Neural cell (in vitro differentiated cells): ENCODE results near the gene ADGRD1. TPM values are rescaled to one million over a fixed set of nuclear protein-coding genes. Genes with fewer than 3 reads are reported as not detected.
"Not testable (repeated sequence)": the region's sequence is repeated elsewhere in the genome, so short reads cannot be mapped to it uniquely, and the experiment has no call there.

Source experiments
- H2AFZ ChIP-seq: fragments of 200-600, 300-800 bp; sonication (generic), shearing (Covaris generic); 2 replicates; pipeline ENCODE4 v1.6.0; 2014; ENCODE audit warnings: low read depth, mild to moderate bottlenecking, antibody characterized with exemption, low read length, moderate library complexity
- H3F3A ChIP-seq: fragments of 200-600 bp; shearing (Covaris generic); 2 replicates; pipeline ENCODE4 v1.6.1; 2016; ENCODE audit warnings: mild to moderate bottlenecking, moderate library complexity, mixed read lengths, antibody characterized with exemption, low read length; ENCODE audit not compliant: insufficient read depth, poor library complexity, severe bottlenecking
- H3K27ac ChIP-seq: fragments of 200-600, 300-800 bp; sonication (generic), shearing (Covaris generic); 2 replicates; pipeline ENCODE4 v1.5.1; 2014; ENCODE audit warnings: mild to moderate bottlenecking, low read length, moderate library complexity
- H3K27me3 ChIP-seq: fragments of 300-800, 200-600 bp; sonication (generic), shearing (Covaris generic); 2 replicates; pipeline ENCODE4 v1.6.0; 2014; ENCODE audit warnings: mild to moderate bottlenecking, low read depth, low read length, moderate library complexity; ENCODE audit not compliant: insufficient read depth
- H3K36me3 ChIP-seq: fragments of 300-800, 200-600 bp; sonication (generic), shearing (Covaris generic); 2 replicates; pipeline ENCODE4 v1.5.1; 2014; ENCODE audit warnings: mild to moderate bottlenecking, antibody characterized with exemption, low read length, moderate library complexity; ENCODE audit not compliant: insufficient read depth
- H3K4me2 ChIP-seq: fragments of 300-800, 200-600 bp; sonication (generic), shearing (Covaris generic); 2 replicates; pipeline ENCODE4 v1.6.0; 2014; ENCODE audit warnings: mild to moderate bottlenecking, low read length
- H3K4me3 ChIP-seq: fragments of 300-800, 200-600 bp; sonication (generic), shearing (Covaris generic); 2 replicates; pipeline ENCODE4 v1.5.1; 2014; ENCODE audit warnings: mild to moderate bottlenecking, low read length, moderate library complexity
- H3K79me2 ChIP-seq: fragments of 200-600 bp; shearing (Covaris generic); replicated peaks from 2 replicates; pipeline ENCODE4 v1.6.0; 2014; ENCODE audit warnings: mild to moderate bottlenecking, low read length, moderate library complexity; ENCODE audit not compliant: insufficient read depth
- H3K9ac ChIP-seq: fragments of 300-800, 200-600 bp; sonication (generic), shearing (Covaris generic); 2 replicates; pipeline ENCODE4 v1.6.1; 2016; ENCODE audit warnings: mild to moderate bottlenecking, low read length, mixed read lengths
- H3K9me2 ChIP-seq: fragments of 200-600 bp; shearing (Covaris generic); 2 replicates; pipeline ENCODE4 v1.6.1; 2016; ENCODE audit warnings: mild to moderate bottlenecking, low read length, mixed read lengths; ENCODE audit not compliant: insufficient read depth
- H3K9me3 ChIP-seq: fragments of 200-600, 300-800 bp; sonication (generic), shearing (Covaris generic); 2 replicates; pipeline ENCODE4 v1.6.1; 2016; ENCODE audit warnings: mild to moderate bottlenecking, mixed run types, low read length, moderate library complexity, mixed read lengths
- H4K20me1 ChIP-seq: fragments of 200-600 bp; shearing (Covaris generic); 2 replicates; pipeline ENCODE4 v1.6.1; 2016; ENCODE audit warnings: mild to moderate bottlenecking, mixed run types; ENCODE audit not compliant: insufficient read depth
- CTCF ChIP-seq: fragments of 450-650 bp; IDR thresholded peaks from 2 replicates; pipeline ENCODE4 v1.5.1; 2014; ENCODE audit warnings: antibody characterized with exemption, mild to moderate bottlenecking, moderate library complexity; ENCODE audit not compliant: poor library complexity, severe bottlenecking
- EP300 ChIP-seq: fragments of 450-650 bp; conservative IDR thresholded peaks from 2 replicates; pipeline ENCODE4 v1.6.1; 2014; ENCODE audit warnings: antibody characterized with exemption, mild to moderate bottlenecking, moderate library complexity; ENCODE audit not compliant: poor library complexity, severe bottlenecking
- EZH2 ChIP-seq: fragments of 200-600, 300-800 bp; shearing (Covaris generic), sonication (generic); IDR thresholded peaks from 2 replicates; pipeline ENCODE4 v1.6.1; 2014; ENCODE audit warnings: antibody characterized with exemption, low read length, borderline replicate concordance, mild to moderate bottlenecking; ENCODE audit not compliant: insufficient read depth, poor library complexity, severe bottlenecking
- MXI1 ChIP-seq: fragments of 450-650 bp; conservative IDR thresholded peaks from 2 replicates; pipeline ENCODE4 v1.6.1; 2014; ENCODE audit warnings: antibody characterized with exemption, mild to moderate bottlenecking; ENCODE audit not compliant: poor library complexity, severe bottlenecking
- POLR2AphosphoS5 ChIP-seq: IDR thresholded peaks from 2 replicates; pipeline ENCODE4 v1.6.1; 2012
- RAD21 ChIP-seq: fragments of 450-650 bp; conservative IDR thresholded peaks from 2 replicates; pipeline ENCODE4 v1.6.1; 2014; ENCODE audit warnings: antibody characterized with exemption, mild to moderate bottlenecking, moderate library complexity
- REST ChIP-seq: IDR thresholded peaks from 2 replicates; pipeline ENCODE4 v1.6.1; 2012; ENCODE audit warnings: borderline replicate concordance
- SMC3 ChIP-seq: fragments of 450-650 bp; conservative IDR thresholded peaks from 2 replicates; pipeline ENCODE4 v1.6.1; 2014; ENCODE audit warnings: antibody characterized with exemption, mild to moderate bottlenecking, moderate library complexity; ENCODE audit not compliant: poor library complexity
- TAF1 ChIP-seq: IDR thresholded peaks from 2 replicates; pipeline ENCODE4 v1.6.1; 2012; ENCODE audit warnings: low read depth
- polyA minus RNA-seq: library from RNA; depleted of rRNA, polyadenylated mRNA; stranded (reverse); fragments of >200 nt; gene quantifications from 2 replicates; pipeline ENCODE4 v1.2.3, GENCODE V29; 2014
- polyA plus RNA-seq: library from polyadenylated mRNA; depleted of rRNA; stranded (reverse); fragments of >200 nt; gene quantifications from 2 replicates; pipeline ENCODE4 v1.2.3, GENCODE V29; 2014

The ADGRD1 gene
- polyA plus RNA-seq (1.7 and 2.2 TPM in 2 replicates), polyA minus RNA-seq (1.5 and 3.7 TPM in 2 replicates)

GRCh38 chr12:130953771-130954543, at the start of gene ADGRD1:
Gene ADGRD1, plus strand, starts transcription at chr12:130953907. Its CDS starts 559 bp downstream, at chr12:130954466.
- Histone ChIP-seq H3K27me3 (no peaks in the 10 kb centered on the region), H3K9ac (no peak within 1 kb of the TSS), H3K79me2 (no peaks in the 10 kb centered on the region), H3K27ac (no peak within 1 kb of the TSS), H2AFZ (no peak within 1 kb of the TSS), H3K9me2 (no peaks in the 10 kb centered on the region), H3K36me3 (no peaks in the 10 kb centered on the region), H4K20me1 (no peaks in the 10 kb centered on the region), H3K9me3 (no peaks in the 10 kb centered on the region), H3F3A (no peaks in the 10 kb centered on the region), H3K4me3 (no peak within 1 kb of the TSS), H3K4me2 (no peak within 1 kb of the TSS)
- TF ChIP-seq SMC3, result no peak
- TF ChIP-seq CTCF, result no peak
- no peak for TF ChIP-seq MXI1
- TF ChIP-seq REST, result no peak
- no peak for TF ChIP-seq RAD21
- no peak for TF ChIP-seq EZH2
- TF ChIP-seq EP300, result no peak
- TF ChIP-seq POLR2AphosphoS5, result no peak
- TF ChIP-seq TAF1, result no peak

GRCh38 chr12:130904064-130904463, 49.6 kb upstream of the ADGRD1 start:
- Histone ChIP-seq H3K9me2 (no peaks in the 10 kb centered on the region), H3K4me2 (no peak overlapping the region), H3K36me3 (no peaks in the 10 kb centered on the region), H3K9ac (no peak overlapping the region), H3K9me3 (no peaks in the 10 kb centered on the region), H4K20me1 (no peaks in the 10 kb centered on the region), H3K27me3 (no peaks in the 10 kb centered on the region), H3K79me2 (no peaks in the 10 kb centered on the region), H3F3A (no peaks in the 10 kb centered on the region), H2AFZ (no peak overlapping the region), H3K4me3 (no peak overlapping the region), H3K27ac (no peak overlapping the region)
- no peak for TF ChIP-seq CTCF
- no peak for TF ChIP-seq RAD21
- no peak for TF ChIP-seq EP300
- no peak for TF ChIP-seq REST
- TF ChIP-seq TAF1, result no peak
- no peak for TF ChIP-seq SMC3
- no peak for TF ChIP-seq EZH2
- no peak for TF ChIP-seq POLR2AphosphoS5
- no peak for TF ChIP-seq MXI1

- H2AFZ ChIP-seq, H3K9me3 ChIP-seq, H3K79me2 ChIP-seq, H3K9me2 ChIP-seq, H3K27me3 ChIP-seq, H3K36me3 ChIP-seq, H3K27ac ChIP-seq, H3K4me2 ChIP-seq, H3K9ac ChIP-seq, H4K20me1 ChIP-seq, H3K4me3 ChIP-seq, H3F3A ChIP-seq: not testable (repeated sequence)
Measured at GRCh38 chr12:130904936-130905455, 48.7 kb upstream of the ADGRD1 start.
